Mesodermal cell (in vitro differentiated cells): ENCODE results near the gene NFIX.

ENCODE experiments used
- H3K27ac ChIP-seq: 2 replicates; pipeline ENCODE4 v1.7.0; 2013; ENCODE audit warnings: mild to moderate bottlenecking, low read depth, low read length, moderate library complexity; ENCODE audit not compliant: severe bottlenecking
- H3K36me3 ChIP-seq: 2 replicates; pipeline ENCODE4 v1.7.1; 2013; ENCODE audit warnings: mild to moderate bottlenecking, low read length, moderate library complexity; ENCODE audit not compliant: control insufficient read depth, insufficient read depth
- H3K4me1 ChIP-seq: one replicate; pipeline ENCODE4 v1.7.1; 2013; ENCODE audit warnings: mild to moderate bottlenecking, low read length; ENCODE audit not compliant: insufficient read depth, control insufficient read depth, poor library complexity, severe bottlenecking
- H3K4me3 ChIP-seq: 2 replicates; pipeline ENCODE4 v1.7.0; 2013; ENCODE audit warnings: low read length, control low read depth, mild to moderate bottlenecking; ENCODE audit not compliant: insufficient read depth, poor library complexity, severe bottlenecking; ENCODE audit errors: extremely low read depth
- H3K9me3 ChIP-seq: 2 replicates; pipeline ENCODE4 v1.7.1; 2013; ENCODE audit warnings: mild to moderate bottlenecking, low read length, moderate library complexity; ENCODE audit not compliant: control insufficient read depth
- WGBS, 2 experiments: methylation state at CpG; one replicate each; pipeline ENCODE4 v1.1.5; 2013; ENCODE audit warnings: missing lambda C conversion rate in 2 of 2; ENCODE audit not compliant: insufficient coverage in 2 of 2; 5-methylcytosine and 5-hydroxymethylcytosine counted together

The NFIX gene

GRCh38 chr19:13120031-13120430 lies 124.8 kb downstream of the NFIX start:
- H3K4me3 ChIP-seq = peak overlapping the region; percentile 3
- WGBS, 2 experiments = 88 to 95% methylated on average over 3 to 8 of the region's 9 CpGs
- H3K9me3 ChIP-seq = no peaks in the 10 kb centered on the region
- H3K27ac ChIP-seq = no peak overlapping the region
- H3K36me3 ChIP-seq = peaks cover 47% of the 10 kb centered on the region
- H3K4me1 ChIP-seq = peaks cover 24% of the 10 kb centered on the region

- Histone ChIP-seq H3K4me1 (peaks cover 21% of the 10 kb centered on the region), H3K36me3 (peaks cover 54% of the 10 kb centered on the region), H3K4me3 (no peak overlapping the region), H3K9me3 (no peaks in the 10 kb centered on the region), H3K27ac (no peak overlapping the region)
- WGBS, 2 experiments = 60 to 69% methylated on average over 6 to 10 of the region's 10 CpGs
These were observed 125.5 kb downstream of the NFIX start for GRCh38 chr19:13120817-13121216.

- peaks cover 59% of the 10 kb centered on the region for H3K36me3 ChIP-seq
- H3K9me3 ChIP-seq = no peaks in the 10 kb centered on the region
- 94 to 96% methylated on average over 12 to 17 of the region's 18 CpGs for WGBS, 2 experiments
- H3K4me3 ChIP-seq = no peak overlapping the region
- peaks cover 20% of the 10 kb centered on the region for H3K4me1 ChIP-seq
- no peak overlapping the region for H3K27ac ChIP-seq
These were observed 126.4 kb downstream of the NFIX start for GRCh38 chr19:13121551-13122274.

- 96 to 97% methylated on average over 6 to 9 of the region's 13 CpGs for WGBS, 2 experiments
- H3K27ac ChIP-seq = no peak overlapping the region
- H3K9me3 ChIP-seq = no peaks in the 10 kb centered on the region
- peaks cover 62% of the 10 kb centered on the region for H3K36me3 ChIP-seq
- peaks cover 20% of the 10 kb centered on the region for H3K4me1 ChIP-seq
- H3K4me3 ChIP-seq = no peak overlapping the region
These were observed 127.1 kb downstream of the NFIX start for GRCh38 chr19:13122275-13122878.

- WGBS, 2 experiments = 92 to 93% methylated on average over 13 to 20 of the region's 20 CpGs
- Histone ChIP-seq H3K4me1 (peaks cover 20% of the 10 kb centered on the region), H3K4me3 (no peak overlapping the region), H3K9me3 (no peaks in the 10 kb centered on the region), H3K36me3 (peaks cover 68% of the 10 kb centered on the region), H3K27ac (no peak overlapping the region)
These were observed 128.0 kb downstream of the NFIX start for GRCh38 chr19:13122980-13123957.

- H3K9me3 ChIP-seq = no peaks in the 10 kb centered on the region
- H3K36me3 ChIP-seq = peaks cover 65% of the 10 kb centered on the region
- H3K4me3 ChIP-seq = no peak overlapping the region
- H3K4me1 ChIP-seq = peaks cover 3% of the 10 kb centered on the region
- no peak overlapping the region for H3K27ac ChIP-seq
- WGBS, 2 experiments = 91 to 100% methylated on average over 3 of the region's 9 CpGs
These were observed 131.8 kb downstream of the NFIX start for GRCh38 chr19:13127051-13127450.

GRCh38 chr19:13127811-13128575 lies 132.7 kb downstream of the NFIX start:
- no peak overlapping the region for H3K27ac ChIP-seq
- no peaks in the 10 kb centered on the region for H3K4me1 ChIP-seq
- H3K9me3 ChIP-seq = no peaks in the 10 kb centered on the region
- peaks cover 66% of the 10 kb centered on the region for H3K36me3 ChIP-seq
- WGBS, 2 experiments = 98 to 100% methylated on average over 5 to 6 of the region's 6 CpGs
- H3K4me3 ChIP-seq = no peak overlapping the region

GRCh38 chr19:13128583-13128982 lies 133.3 kb downstream of the NFIX start:
- no peaks in the 10 kb centered on the region for H3K4me1 ChIP-seq
- peaks cover 66% of the 10 kb centered on the region for H3K36me3 ChIP-seq
- H3K9me3 ChIP-seq = no peaks in the 10 kb centered on the region
- H3K27ac ChIP-seq = no peak overlapping the region
- no CpG with 5 or more reads among the region's 1 CpG for WGBS, 2 experiments
- no peak overlapping the region for H3K4me3 ChIP-seq

- H3K27ac ChIP-seq = no peak overlapping the region
- 99 to 100% methylated on average over 7 to 8 of the region's 9 CpGs for WGBS, 2 experiments
- no peaks in the 10 kb centered on the region for H3K4me1 ChIP-seq
- no peaks in the 10 kb centered on the region for H3K9me3 ChIP-seq
- H3K36me3 ChIP-seq = peaks cover 68% of the 10 kb centered on the region
- no peak overlapping the region for H3K4me3 ChIP-seq
These were observed 134.1 kb downstream of the NFIX start for GRCh38 chr19:13129384-13129783.

- Histone ChIP-seq H3K27ac (no peak overlapping the region), H3K4me3 (no peak overlapping the region), H3K9me3 (no peaks in the 10 kb centered on the region), H3K36me3 (peaks cover 71% of the 10 kb centered on the region), H3K4me1 (no peaks in the 10 kb centered on the region)
- 86 to 100% methylated on average over 3 of the region's 3 CpGs for WGBS, 2 experiments
These were observed 135.7 kb downstream of the NFIX start for GRCh38 chr19:13130886-13131490.
